HEK293 (cell line): ENCODE measurements around the gene RNF214.

Source experiments
- CTCF ChIA-PET: fragments of 350-600 bp; formaldehyde crosslinking; extraction: SDS; loops from one replicate; lab custom pipeline; 2021; ENCODE audit warnings: antibody characterized with exemption; lab: Yijun Ruan, JAX
- POLR2A ChIA-PET: fragments of 300-600 bp; formaldehyde crosslinking; extraction: SDS; loops from one replicate; lab custom pipeline; 2020; ENCODE audit warnings: antibody characterized with exemption, inconsistent platforms; lab: Yijun Ruan, JAX
- H3K27ac ChIP-seq: fragments of 200-500 bp; sonication (Bioruptor generic); 2 replicates; pipeline ENCODE4 v1.5.1; 2014; ENCODE audit warnings: low read depth, low read length, control low read depth, inconsistent platforms; ENCODE audit errors: extremely low read depth
- H3K36me3 ChIP-seq, 2 experiments: fragments of 200-500 bp in 1 of 2; sonication (Bioruptor generic) in 1 of 2; 1 replicate in 1 of 2; 2 replicates in 1 of 2; pipeline ENCODE4 v1.5.1; 2014 to 2017; ENCODE audit warnings: inconsistent platforms in 2 of 2, low read length in 2 of 2; ENCODE audit not compliant: control insufficient read depth in 2 of 2, insufficient read depth in 1 of 2
- H3K4me1 ChIP-seq: fragments of 200-500 bp; sonication (Bioruptor generic); 2 replicates; pipeline ENCODE4 v1.5.1; 2014; ENCODE audit warnings: mild to moderate bottlenecking, low read length, inconsistent platforms; ENCODE audit not compliant: control insufficient read depth, insufficient read depth
- H3K4me3 ChIP-seq: 2 replicates; pipeline ENCODE4 v1.5.1; 2011; ENCODE audit warnings: low read depth, mild to moderate bottlenecking, control low read depth, low read length, moderate library complexity
- H3K9me3 ChIP-seq: fragments of 200-500 bp; sonication (Bioruptor generic); 2 replicates; pipeline ENCODE4 v1.5.1; 2014; ENCODE audit warnings: low read depth, low read length, inconsistent platforms; ENCODE audit not compliant: control insufficient read depth, insufficient read depth
- KLF1 ChIP-seq: fragments of 450-650 bp; formaldehyde crosslinking; IDR thresholded peaks from 2 replicates; pipeline ENCODE4 v1.5.1; 2016; ENCODE audit warnings: missing biosample characterization, missing genetic modification characterization
- KLF9 ChIP-seq: fragments of 450-650 bp; formaldehyde crosslinking; IDR thresholded peaks from 2 replicates; pipeline ENCODE4 v1.5.1; 2016; ENCODE audit warnings: missing biosample characterization, missing genetic modification characterization, low read depth
- PRDM4 ChIP-seq: fragments of 450-650 bp; formaldehyde crosslinking; IDR thresholded peaks from 2 replicates; pipeline ENCODE4 v1.5.1; 2017; ENCODE audit warnings: missing biosample characterization, missing genetic modification characterization
- SP7 ChIP-seq: fragments of 450-650 bp; formaldehyde crosslinking; IDR thresholded peaks from 2 replicates; pipeline ENCODE4 v1.5.1; 2016; ENCODE audit warnings: missing biosample characterization, missing genetic modification characterization
- TRIM28 ChIP-seq: IDR thresholded peaks from 2 replicates; pipeline ENCODE4 v1.6.1; 2011; ENCODE audit warnings: low read length, control low read depth, borderline replicate concordance
- ZFP3 ChIP-seq: fragments of 450-650 bp; formaldehyde crosslinking; IDR thresholded peaks from 2 replicates; pipeline ENCODE4 v1.5.1; 2016; ENCODE audit warnings: low read depth, missing biosample characterization, missing genetic modification characterization
- ZFP37 ChIP-seq: fragments of 450-650 bp; formaldehyde crosslinking; IDR thresholded peaks from 2 replicates; pipeline ENCODE4 v1.5.1; 2016; ENCODE audit warnings: missing biosample characterization, missing genetic modification characterization
- ZNF132 ChIP-seq: fragments of 450-650 bp; formaldehyde crosslinking; IDR thresholded peaks from 2 replicates; pipeline ENCODE4 v1.5.1; 2017; ENCODE audit warnings: missing biosample characterization, missing genetic modification characterization, borderline replicate concordance
- ZNF2 ChIP-seq: fragments of 450-650 bp; formaldehyde crosslinking; IDR thresholded peaks from 2 replicates; pipeline ENCODE4 v1.5.1; 2016; ENCODE audit warnings: missing biosample characterization, missing genetic modification characterization
- ZNF266 ChIP-seq: fragments of 450-650 bp; formaldehyde crosslinking; IDR thresholded peaks from 2 replicates; pipeline ENCODE4 v1.5.1; 2016; ENCODE audit warnings: missing biosample characterization, missing genetic modification characterization, low read depth
- ZNF274 ChIP-seq, 2 experiments: fragments of 200-500 bp in 1 of 2; fragments of 450-650 bp in 1 of 2; sonication (Bioruptor generic) in 1 of 2; formaldehyde crosslinking in 1 of 2; IDR thresholded peaks; 2 replicates each; pipeline versions ENCODE4 v1.5.1 to v1.6.1; 2014 to 2016; ENCODE audit warnings: borderline replicate concordance in 1 of 2, inconsistent platforms in 1 of 2, low read length in 1 of 2, missing biosample characterization in 1 of 2, missing genetic modification characterization in 1 of 2
- ZNF510 ChIP-seq: fragments of 450-650 bp; formaldehyde crosslinking; IDR thresholded peaks from 2 replicates; pipeline ENCODE4 v1.5.1; 2018; ENCODE audit warnings: mild to moderate bottlenecking, missing genetic modification characterization, missing biosample characterization; ENCODE audit not compliant: insufficient replicate concordance
- ZNF623 ChIP-seq: fragments of 450-650 bp; formaldehyde crosslinking; IDR thresholded peaks from 2 replicates; pipeline ENCODE4 v1.5.1; 2016; ENCODE audit warnings: missing biosample characterization, missing genetic modification characterization
- ZNF624 ChIP-seq: fragments of 450-650 bp; formaldehyde crosslinking; IDR thresholded peaks from 2 replicates; pipeline ENCODE4 v1.5.1; 2017; ENCODE audit warnings: missing biosample characterization, missing genetic modification characterization
- ZNF792 ChIP-seq: fragments of 450-650 bp; formaldehyde crosslinking; IDR thresholded peaks from 2 replicates; pipeline ENCODE4 v1.5.1; 2016; ENCODE audit warnings: missing biosample characterization, missing genetic modification characterization
- TF ChIP-seq, protein P1 (sequence below): fragments of 450-650 bp; formaldehyde crosslinking; IDR thresholded peaks from 2 replicates; pipeline ENCODE4 v1.5.1; 2017; ENCODE audit warnings: missing biosample characterization, missing genetic modification characterization
- TF ChIP-seq, protein P2 (sequence below): fragments of 450-650 bp; formaldehyde crosslinking; IDR thresholded peaks from 2 replicates; pipeline ENCODE4 v1.5.1; 2016; ENCODE audit warnings: missing biosample characterization, missing genetic modification characterization
- TF ChIP-seq, protein P3 (sequence below): sonication (generic); formaldehyde crosslinking; IDR thresholded peaks from 2 replicates; pipeline ENCODE4 v1.8.1; 2022; ENCODE audit warnings: mild to moderate bottlenecking, moderate library complexity, missing genetic modification reagents

RNF214 gene

GRCh38 chr11:117188620-117189081 lies 43.8 kb upstream of the RNF214 start (continued):
- no peak for TF ChIP-seq ZFP3 (tag by site-specific recombination)

GRCh38 chr11:117189191-117189940 lies 43.1 kb upstream of the RNF214 start:
- CTCF ChIA-PET, result interaction anchor here (1.1 kb wide), 1 partner anchor 33 kb away, joined by 3 read pairs; no protein-coding TSS in a partner anchor
- Histone ChIP-seq H3K27ac (no peak overlapping the region), H3K4me1 (no peaks in the 10 kb centered on the region), H3K4me3 (no peak overlapping the region), H3K36me3 (peaks cover 0 to 82% of the 10 kb centered on the region in 2 experiments; a peak in 1 of 3 replicates), H3K9me3 (no peaks in the 10 kb centered on the region)
- TF ChIP-seq TRIM28 (no peak), ZNF274 (IDR thresholded peaks at IDR 0.05; ENCODE audit: low read length) (no peak), ZNF274 (tag by site-specific recombination; IDR thresholded peaks at IDR 0.05; ENCODE audit: borderline replicate concordance) (no peak), KLF9 (tag by site-specific recombination) (no peak), ZNF510 (tag by site-specific recombination) (no peak)
- POLR2A ChIA-PET, result interaction anchor here (0.9 kb wide), 1 partner anchor 9 kb away, joined by 3 read pairs; no protein-coding TSS in a partner anchor

GRCh38 chr11:117189941-117190544 lies 42.4 kb upstream of the RNF214 start:
- H3K27ac ChIP-seq, result no peak overlapping the region
- peaks cover 0 to 84% of the 10 kb centered on the region in 2 experiments; a peak in 1 of 3 replicates for H3K36me3 ChIP-seq
- no peak for TF ChIP-seq ZNF624
- TF ChIP-seq ZNF792 (tag by site-specific recombination), result no peak
- peak; percentile 62; the same call in 1 of the 2 replicates for TF ChIP-seq KLF1
- no peak overlapping the region for H3K4me3 ChIP-seq
- CTCF ChIA-PET, result no interaction called here
- POLR2A ChIA-PET, result no interaction called here
- no peaks in the 10 kb centered on the region for H3K9me3 ChIP-seq
- no peaks in the 10 kb centered on the region for H3K4me1 ChIP-seq

- POLR2A ChIA-PET, result no interaction called here
- no peaks in the 10 kb centered on the region for H3K9me3 ChIP-seq
- H3K4me3 ChIP-seq, result no peak overlapping the region
- no peak overlapping the region for H3K27ac ChIP-seq
- no peaks in the 10 kb centered on the region for H3K4me1 ChIP-seq
- H3K36me3 ChIP-seq, result peaks cover 0 to 84% of the 10 kb centered on the region in 2 experiments; a peak in 1 of 3 replicates
- CTCF ChIA-PET, result no interaction called here
- TF ChIP-seq ZNF2 (tag by site-specific recombination), result no peak
- TF ChIP-seq, protein P1, sequence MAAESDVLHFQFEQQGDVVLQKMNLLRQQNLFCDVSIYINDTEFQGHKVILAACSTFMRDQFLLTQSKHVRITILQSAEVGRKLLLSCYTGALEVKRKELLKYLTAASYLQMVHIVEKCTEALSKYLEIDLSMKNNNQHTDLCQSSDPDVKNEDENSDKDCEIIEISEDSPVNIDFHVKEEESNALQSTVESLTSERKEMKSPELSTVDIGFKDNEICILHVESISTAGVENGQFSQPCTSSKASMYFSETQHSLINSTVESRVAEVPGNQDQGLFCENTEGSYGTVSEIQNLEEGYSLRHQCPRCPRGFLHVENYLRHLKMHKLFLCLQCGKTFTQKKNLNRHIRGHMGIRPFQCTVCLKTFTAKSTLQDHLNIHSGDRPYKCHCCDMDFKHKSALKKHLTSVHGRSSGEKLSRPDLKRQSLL (tag by site-specific recombination), result no peak
- no peak for TF ChIP-seq ZNF132 (tag by site-specific recombination)
- no peak for TF ChIP-seq PRDM4 (tag by site-specific recombination)
- TF ChIP-seq, protein P2, sequence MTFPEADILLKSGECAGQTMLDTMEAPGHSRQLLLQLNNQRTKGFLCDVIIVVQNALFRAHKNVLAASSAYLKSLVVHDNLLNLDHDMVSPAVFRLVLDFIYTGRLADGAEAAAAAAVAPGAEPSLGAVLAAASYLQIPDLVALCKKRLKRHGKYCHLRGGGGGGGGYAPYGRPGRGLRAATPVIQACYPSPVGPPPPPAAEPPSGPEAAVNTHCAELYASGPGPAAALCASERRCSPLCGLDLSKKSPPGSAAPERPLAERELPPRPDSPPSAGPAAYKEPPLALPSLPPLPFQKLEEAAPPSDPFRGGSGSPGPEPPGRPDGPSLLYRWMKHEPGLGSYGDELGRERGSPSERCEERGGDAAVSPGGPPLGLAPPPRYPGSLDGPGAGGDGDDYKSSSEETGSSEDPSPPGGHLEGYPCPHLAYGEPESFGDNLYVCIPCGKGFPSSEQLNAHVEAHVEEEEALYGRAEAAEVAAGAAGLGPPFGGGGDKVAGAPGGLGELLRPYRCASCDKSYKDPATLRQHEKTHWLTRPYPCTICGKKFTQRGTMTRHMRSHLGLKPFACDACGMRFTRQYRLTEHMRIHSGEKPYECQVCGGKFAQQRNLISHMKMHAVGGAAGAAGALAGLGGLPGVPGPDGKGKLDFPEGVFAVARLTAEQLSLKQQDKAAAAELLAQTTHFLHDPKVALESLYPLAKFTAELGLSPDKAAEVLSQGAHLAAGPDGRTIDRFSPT, result no peak
- no peak for TF ChIP-seq ZNF623 (tag by site-specific recombination)
- TF ChIP-seq ZFP37 (tag by site-specific recombination), result no peak
- TF ChIP-seq SP7, result no peak
- TF ChIP-seq ZNF266, result no peak
- TF ChIP-seq, protein P3, sequence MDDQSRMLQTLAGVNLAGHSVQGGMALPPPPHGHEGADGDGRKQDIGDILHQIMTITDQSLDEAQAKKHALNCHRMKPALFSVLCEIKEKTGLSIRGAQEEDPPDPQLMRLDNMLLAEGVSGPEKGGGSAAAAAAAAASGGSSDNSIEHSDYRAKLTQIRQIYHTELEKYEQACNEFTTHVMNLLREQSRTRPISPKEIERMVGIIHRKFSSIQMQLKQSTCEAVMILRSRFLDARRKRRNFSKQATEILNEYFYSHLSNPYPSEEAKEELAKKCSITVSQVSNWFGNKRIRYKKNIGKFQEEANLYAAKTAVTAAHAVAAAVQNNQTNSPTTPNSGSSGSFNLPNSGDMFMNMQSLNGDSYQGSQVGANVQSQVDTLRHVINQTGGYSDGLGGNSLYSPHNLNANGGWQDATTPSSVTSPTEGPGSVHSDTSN, result no peak
Observed at GRCh38 chr11:117191680-117192400, 40.6 kb upstream of the RNF214 start.
